ENCODE measurements around the gene AGAP1. TPM values are rescaled to one million over a fixed set of nuclear protein-coding genes. Genes with fewer than 3 reads are reported as not detected.

AGAP1 gene
- total RNA-seq, 1 donor from 2014 or later, result 44.0 TPM

DNA sequence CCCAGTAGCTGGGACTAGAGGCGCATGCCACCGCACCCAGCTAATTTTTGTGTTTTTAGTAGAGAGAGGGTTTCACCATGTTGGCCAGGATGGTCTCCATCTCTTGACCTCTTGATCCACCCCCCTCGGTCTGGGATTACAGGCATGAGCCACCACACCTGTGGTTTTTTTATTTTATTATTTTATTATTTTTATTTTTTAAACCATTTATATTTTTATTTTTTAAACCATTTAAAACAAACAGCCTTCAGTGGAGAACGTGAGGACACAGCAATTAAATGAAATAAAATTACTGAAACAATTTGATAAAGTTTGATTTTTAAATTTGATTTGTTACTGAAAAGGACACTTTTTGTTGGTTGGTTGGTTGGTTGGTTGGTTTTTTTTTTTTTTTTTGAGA lies 181.0 kb downstream of the AGAP1 start:
- TF ChIP-seq, protein P1, sequence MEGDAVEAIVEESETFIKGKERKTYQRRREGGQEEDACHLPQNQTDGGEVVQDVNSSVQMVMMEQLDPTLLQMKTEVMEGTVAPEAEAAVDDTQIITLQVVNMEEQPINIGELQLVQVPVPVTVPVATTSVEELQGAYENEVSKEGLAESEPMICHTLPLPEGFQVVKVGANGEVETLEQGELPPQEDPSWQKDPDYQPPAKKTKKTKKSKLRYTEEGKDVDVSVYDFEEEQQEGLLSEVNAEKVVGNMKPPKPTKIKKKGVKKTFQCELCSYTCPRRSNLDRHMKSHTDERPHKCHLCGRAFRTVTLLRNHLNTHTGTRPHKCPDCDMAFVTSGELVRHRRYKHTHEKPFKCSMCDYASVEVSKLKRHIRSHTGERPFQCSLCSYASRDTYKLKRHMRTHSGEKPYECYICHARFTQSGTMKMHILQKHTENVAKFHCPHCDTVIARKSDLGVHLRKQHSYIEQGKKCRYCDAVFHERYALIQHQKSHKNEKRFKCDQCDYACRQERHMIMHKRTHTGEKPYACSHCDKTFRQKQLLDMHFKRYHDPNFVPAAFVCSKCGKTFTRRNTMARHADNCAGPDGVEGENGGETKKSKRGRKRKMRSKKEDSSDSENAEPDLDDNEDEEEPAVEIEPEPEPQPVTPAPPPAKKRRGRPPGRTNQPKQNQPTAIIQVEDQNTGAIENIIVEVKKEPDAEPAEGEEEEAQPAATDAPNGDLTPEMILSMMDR (IDR thresholded peaks at IDR 0.05; ENCODE audit: unreplicated experiment), result no peak
- DNase-seq (ENCODE audit: low spot score in 2 of 2, unreplicated experiment in 2 of 2), result no peak
- peaks cover 53% of the 10 kb centered on the region for H3K4me1 Mint-ChIP-seq
- H3K36me3 Mint-ChIP-seq, result no peaks in the 10 kb centered on the region
- H3K4me3 Mint-ChIP-seq, result no peak overlapping the region
- H3K9me3 Mint-ChIP-seq, result no peaks in the 10 kb centered on the region
- H3K27ac Mint-ChIP-seq, result no peak overlapping the region
- H3K27me3 Mint-ChIP-seq (ENCODE audit: low read depth), result peaks cover 23% of the 10 kb centered on the region

DNA sequence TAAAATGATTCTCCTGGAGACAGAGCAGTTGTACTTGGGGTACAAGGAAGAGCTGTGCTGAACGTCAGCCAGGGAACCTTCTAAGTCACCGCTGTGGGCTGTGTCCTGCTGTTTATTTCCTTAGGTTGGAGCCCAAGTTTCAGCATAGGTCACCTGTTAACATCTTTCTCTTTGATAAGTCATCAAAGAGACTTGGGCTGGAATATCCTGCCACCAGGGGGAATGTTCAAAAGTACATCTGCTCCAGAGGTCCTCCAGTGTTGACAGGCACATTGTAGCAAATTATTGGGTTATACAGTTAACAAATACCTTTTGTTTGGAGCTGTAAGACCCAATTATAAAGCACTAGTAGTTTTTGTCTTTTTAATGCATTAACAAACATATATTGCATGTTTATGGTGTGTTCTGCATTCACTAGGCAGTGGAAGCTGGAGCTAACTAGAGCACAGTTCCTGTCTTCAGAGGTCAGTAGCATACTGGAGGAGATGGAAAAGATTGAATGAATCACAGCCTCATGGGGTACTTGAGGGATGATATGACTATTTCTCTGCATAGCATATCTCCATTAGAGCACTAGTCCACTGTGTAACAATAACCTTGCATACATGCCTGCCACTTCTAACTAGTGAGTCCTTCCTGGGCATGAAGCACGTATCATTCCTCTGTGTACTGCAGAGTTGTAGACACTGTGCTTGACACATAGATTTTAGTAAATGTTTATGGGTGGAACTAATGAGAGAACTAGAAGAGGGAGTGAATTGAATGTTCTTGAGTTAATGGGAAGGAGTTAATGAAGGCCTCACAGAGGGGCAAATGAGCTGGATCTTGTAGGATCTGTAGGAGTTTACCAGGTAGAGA lies 182.1 kb downstream of the AGAP1 start:
- Mint-ChIP-seq H3K36me3 (no peaks in the 10 kb centered on the region), H3K27ac (peak overlapping the region; percentile 86), H3K9me3 (no peaks in the 10 kb centered on the region), H3K27me3 (ENCODE audit: low read depth) (peaks cover 23% of the 10 kb centered on the region), H3K4me1 (peaks cover 57% of the 10 kb centered on the region), H3K4me3 (no peak overlapping the region)
- no peak for DNase-seq (ENCODE audit: low spot score in 2 of 2, unreplicated experiment in 2 of 2)
- TF ChIP-seq, protein P1 (IDR thresholded peaks at IDR 0.05; ENCODE audit: unreplicated experiment), result no peak

DNA sequence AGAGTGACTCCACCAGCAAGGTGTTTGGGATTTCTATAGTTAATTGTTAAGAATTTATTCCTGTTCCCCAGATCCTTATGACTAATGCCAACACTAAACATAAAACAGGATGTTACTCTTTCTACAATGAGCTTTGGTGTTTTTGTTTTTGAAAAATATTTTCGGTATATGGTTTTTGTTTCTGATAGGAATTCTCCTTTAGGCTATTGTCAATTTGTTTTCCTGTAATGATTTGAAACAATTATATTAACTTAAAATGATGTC lies 182.6 kb downstream of the AGAP1 start:
- DNase-seq (ENCODE audit: low spot score in 2 of 2, unreplicated experiment in 2 of 2), result no peak
- H3K4me1 Mint-ChIP-seq, result peaks cover 55% of the 10 kb centered on the region
- TF ChIP-seq, protein P1 (IDR thresholded peaks at IDR 0.05; ENCODE audit: unreplicated experiment), result no peak
- no peak overlapping the region for H3K4me3 Mint-ChIP-seq
- H3K27ac Mint-ChIP-seq, result peak overlapping the region; percentile 86
- peaks cover 21% of the 10 kb centered on the region for H3K27me3 Mint-ChIP-seq (ENCODE audit: low read depth)
- H3K9me3 Mint-ChIP-seq, result no peaks in the 10 kb centered on the region
- H3K36me3 Mint-ChIP-seq, result no peaks in the 10 kb centered on the region

DNA sequence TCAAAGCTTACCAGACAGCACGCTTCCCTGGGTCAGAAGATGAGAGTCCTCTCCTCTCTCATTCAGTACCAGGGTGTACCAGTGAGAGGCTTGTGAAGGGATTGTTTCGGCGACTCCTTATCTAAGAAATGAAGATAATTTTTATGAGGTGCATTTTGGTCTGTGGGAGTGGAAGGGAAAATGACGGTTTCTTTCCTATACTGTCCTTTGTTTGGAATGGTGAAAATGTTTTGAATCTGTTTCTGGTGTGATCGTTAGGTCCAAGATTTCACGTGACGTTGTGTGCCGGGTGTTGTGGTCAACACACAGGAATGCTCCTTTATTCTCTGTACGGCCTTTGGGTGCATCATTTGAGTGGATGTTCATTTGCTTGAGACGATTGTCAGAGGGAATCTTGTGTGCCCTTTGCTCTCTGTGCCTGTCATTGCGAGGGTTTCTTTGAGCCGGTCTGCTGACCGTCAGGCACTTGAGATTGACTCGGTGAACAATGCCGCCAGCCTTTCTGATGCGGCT lies 183.5 kb downstream of the AGAP1 start:
- peak overlapping the region; percentile 9 for H3K4me3 Mint-ChIP-seq
- no peak for DNase-seq (ENCODE audit: low spot score in 2 of 2, unreplicated experiment in 2 of 2)
- TF ChIP-seq, protein P1 (IDR thresholded peaks at IDR 0.05; ENCODE audit: unreplicated experiment), result no peak
- peaks cover 48% of the 10 kb centered on the region for H3K4me1 Mint-ChIP-seq
- peak overlapping the region; percentile 86 for H3K27ac Mint-ChIP-seq
- H3K9me3 Mint-ChIP-seq, result no peaks in the 10 kb centered on the region
- H3K36me3 Mint-ChIP-seq, result no peaks in the 10 kb centered on the region
- peaks cover 12% of the 10 kb centered on the region for H3K27me3 Mint-ChIP-seq (ENCODE audit: low read depth)

DNA sequence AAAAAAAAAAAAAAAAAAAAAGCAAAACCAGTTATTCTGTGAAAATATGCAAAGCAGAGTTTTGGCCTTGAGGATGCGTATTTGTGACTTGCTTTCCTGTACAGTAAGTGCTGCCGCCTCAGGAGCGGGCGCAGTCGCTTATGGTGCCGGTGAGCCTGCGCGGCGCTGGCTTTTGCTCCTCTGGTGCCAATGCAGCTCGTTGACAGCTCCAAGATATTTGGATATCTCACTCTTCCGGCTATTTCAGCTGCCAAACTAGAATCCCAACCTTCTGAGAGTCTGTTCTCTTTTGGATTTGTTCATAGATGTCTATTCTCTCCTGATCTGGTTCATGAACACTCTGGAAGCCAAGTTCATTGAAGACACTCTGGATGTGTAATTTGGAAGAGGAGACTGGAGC lies 184.1 kb downstream of the AGAP1 start:
- DNase-seq (ENCODE audit: low spot score in 2 of 2, unreplicated experiment in 2 of 2), result no peak
- TF ChIP-seq, protein P1 (IDR thresholded peaks at IDR 0.05; ENCODE audit: unreplicated experiment), result no peak
- Mint-ChIP-seq H3K27ac (peak overlapping the region; percentile 84), H3K9me3 (no peaks in the 10 kb centered on the region), H3K4me3 (no peak overlapping the region), H3K4me1 (peaks cover 48% of the 10 kb centered on the region), H3K36me3 (no peaks in the 10 kb centered on the region), H3K27me3 (ENCODE audit: low read depth) (peaks cover 7% of the 10 kb centered on the region)

All from mesothelial cell of epicardium (in vitro differentiated cells).